Posterior vena cava (tissue), 2 donors: ENCODE measurements around the gene ANP32B. TPM values are rescaled to one million over a fixed set of nuclear protein-coding genes. Genes with fewer than 3 reads are reported as not detected.

Source experiments
- DNase-seq: peaks from one replicate; pipeline ENCODE4 v3.0.0-alpha.2; 2020; ENCODE audit warnings: low spot score
- intact Hi-C, 2 donors: fragments of 100-400 bp; cut with DNase I; formaldehyde crosslinking; loops; one replicate each; pipeline versions ENCODE4 v1.14.1 to v1.14.2; 2022 to 2023
- total RNA-seq, 2 donors: library from RNA; stranded (reverse); fragmentation: NEBNext Ultra II Directional; extraction: Animal tissue kit (Norgen Biotek cat#: 25700); gene quantifications; one replicate each; pipeline ENCODE4 v1.2.1, GENCODE V29; 2021
- donor health status: DM: yes; HTN: yes; CAD: no.
- donor health status: DM: yes; HTN: yes; CAD: no.

The ANP32B gene
- total RNA-seq, 2 donors from 2014 or later = 95.8 to 98.0 TPM

DNA sequence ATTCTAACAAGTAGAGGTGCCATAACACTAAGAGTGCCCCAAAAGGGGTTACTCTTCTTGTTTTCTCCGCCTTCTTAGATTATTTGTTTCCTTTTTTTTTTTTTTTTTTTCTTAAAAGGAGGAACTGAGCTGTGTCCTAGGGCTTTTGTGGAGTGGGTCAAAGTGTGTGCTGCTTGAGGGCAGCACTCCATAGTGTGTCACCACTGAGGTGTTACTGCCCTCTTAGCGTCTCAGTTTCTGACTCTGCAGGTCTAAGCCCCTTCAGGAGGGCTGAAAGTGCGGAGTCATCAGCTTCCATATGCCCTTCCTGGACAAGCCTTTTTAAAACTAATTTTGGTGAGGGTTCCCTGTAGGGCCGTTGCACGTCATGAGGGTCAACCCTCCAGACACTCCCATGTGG, 60.8 kb downstream of the ANP32B start:
- DNase-seq = no peak
- intact Hi-C loops = no loop called here

GRCh38 chr9:98045234-98046179, 62.4 kb downstream of the ANP32B start:
- intact Hi-C loops = no loop called here
- DNase-seq = no peak

DNA sequence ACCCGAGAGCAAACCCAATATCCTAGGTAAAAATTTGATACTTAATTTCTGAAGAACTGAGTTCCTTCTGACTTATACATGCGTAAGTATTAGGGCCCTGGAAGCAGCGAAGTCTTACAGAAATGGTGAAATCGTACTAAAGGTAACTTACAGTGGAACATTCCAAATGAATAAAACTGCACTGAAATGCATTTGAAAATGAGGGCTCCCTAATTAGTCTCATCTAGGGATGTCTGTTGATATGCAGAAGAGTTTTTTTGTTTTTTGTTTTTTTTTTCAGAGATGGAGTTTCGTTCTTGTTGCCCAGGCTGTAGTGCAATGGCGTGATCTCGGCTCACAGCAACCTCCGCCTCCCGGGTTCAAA, 63.0 kb downstream of the ANP32B start:
- intact Hi-C loops = no loop called here
- DNase-seq = no peak

DNA sequence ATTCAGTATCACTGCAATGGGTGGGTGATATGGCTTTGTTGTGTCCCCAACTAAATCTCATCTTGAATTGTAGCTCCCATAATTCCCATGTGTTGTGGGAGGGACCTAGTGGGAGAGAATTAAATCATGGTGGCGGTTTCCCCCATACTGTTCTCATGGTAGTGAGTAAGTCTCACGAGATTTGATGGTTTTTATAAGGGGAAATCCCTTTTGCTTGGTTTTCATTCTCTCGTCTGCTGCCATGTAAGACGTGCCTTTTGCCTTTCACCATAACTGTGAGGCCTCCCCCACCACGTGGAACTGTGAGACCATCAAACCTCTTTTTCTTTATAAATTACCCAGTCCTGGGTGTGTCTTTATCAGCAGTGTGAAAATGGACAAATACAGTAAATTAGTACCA, 63.9 kb downstream of the ANP32B start:
- intact Hi-C loops = no loop called here
- DNase-seq = no peak

GRCh38 chr9:98049288-98050072, 66.3 kb downstream of the ANP32B start:
- DNase-seq = no peak

GRCh38 chr9:98050351-98050750, 67.2 kb downstream of the ANP32B start:
- intact Hi-C loops = loop anchor here in 1 of 2 donors (10.0 kb wide), 1 partner anchor 66 kb away; the partner anchor contains the start of gene ANP32B
- DNase-seq = no peak

More at GRCh38 chr9:98049288-98050072, 66.3 kb downstream of the ANP32B start:
- intact Hi-C loops = loop anchor here in 1 of 2 donors (10.0 kb wide), 1 partner anchor 65 kb away; the partner anchor contains the start of gene ANP32B

DNA sequence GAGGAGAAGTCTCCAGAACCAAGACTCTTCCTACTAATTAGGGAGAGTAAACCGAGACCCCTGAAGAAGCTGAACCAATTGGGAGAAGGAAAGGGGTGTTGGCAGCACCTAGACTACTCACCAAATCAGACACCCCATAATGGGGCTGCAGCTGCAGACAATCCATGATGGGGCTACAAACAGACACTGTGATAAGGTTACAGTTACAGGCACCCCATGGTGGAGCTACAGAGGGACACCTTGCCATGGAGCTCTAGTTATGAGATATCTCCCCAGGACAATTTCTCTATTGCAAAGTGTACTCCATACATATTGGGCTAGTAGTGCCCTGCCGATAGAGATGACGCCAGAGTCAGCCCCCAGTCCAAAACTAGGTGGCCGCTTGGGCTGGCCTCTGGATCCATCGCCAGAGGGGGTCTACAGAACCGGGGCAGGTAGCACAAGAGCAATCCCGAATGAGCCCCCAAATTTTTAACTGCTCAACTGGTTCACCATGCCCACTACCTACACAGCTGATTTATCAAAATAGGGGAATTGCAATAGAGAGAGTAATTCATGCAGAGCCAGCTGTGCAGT, 71.3 kb downstream of the ANP32B start:
- intact Hi-C loops = loop anchor here in 1 of 2 donors (10.0 kb wide), 1 partner anchor 70 kb away; the partner anchor contains the start of gene ANP32B
- DNase-seq = no peak

DNA sequence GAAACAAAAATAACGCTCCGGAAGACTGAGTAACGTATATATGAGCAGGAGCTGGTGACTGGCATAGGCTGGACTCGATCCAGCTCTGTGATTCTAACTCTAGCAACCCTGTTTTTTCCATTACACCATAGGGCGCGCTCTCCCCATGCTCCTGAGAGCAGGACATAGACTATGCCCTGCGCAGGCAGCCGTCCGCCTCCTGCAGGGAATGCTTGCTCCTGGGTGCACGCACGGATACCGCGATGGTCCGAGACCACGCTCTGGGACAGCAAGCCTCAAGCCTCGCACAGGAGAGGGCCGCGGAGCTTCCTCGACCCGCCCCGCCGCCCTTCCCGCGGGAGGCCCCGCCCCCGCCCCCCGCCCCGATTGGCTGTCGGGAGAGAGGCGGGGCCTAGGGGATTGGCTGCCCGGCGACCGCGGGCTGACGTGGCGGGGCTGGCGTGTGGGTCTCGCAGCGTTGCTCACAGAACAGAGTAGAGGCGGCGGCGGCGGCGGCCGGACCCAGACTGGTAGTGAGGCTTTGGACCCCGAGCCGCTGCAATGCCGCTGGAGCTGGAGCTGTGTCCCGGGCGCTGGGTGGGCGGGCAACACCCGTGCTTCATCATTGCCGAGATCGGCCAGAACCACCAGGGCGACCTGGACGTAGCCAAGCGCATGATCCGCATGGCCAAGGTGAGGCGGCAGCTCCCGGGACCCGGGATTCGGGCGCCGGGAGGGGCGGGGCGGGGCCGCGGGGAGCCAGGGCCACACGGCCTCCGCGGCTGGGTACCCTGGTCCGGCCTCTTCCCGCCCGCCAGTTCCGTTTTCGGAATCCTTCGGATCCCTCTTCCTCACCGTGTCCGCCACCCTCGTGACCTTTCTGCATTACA, 73.4 kb downstream of the ANP32B start, which contains the start of gene NANS:
Gene NANS, plus strand, starts transcription at position 464 of the 869 bp plus-strand sequence. Its CDS starts 77 bp downstream, at position 541.
- intact Hi-C loops = loop anchor here in 1 of 2 donors (10.0 kb wide), 1 partner anchor 72 kb away; the partner anchor contains the start of gene ANP32B
- peak; percentile 98 for DNase-seq

GRCh38 chr9:98057138-98057799, 74.1 kb downstream of the ANP32B start:
- no peak for DNase-seq
- intact Hi-C loops = loop anchor here in 1 of 2 donors (10.0 kb wide), 1 partner anchor 72 kb away; the partner anchor contains the start of gene ANP32B

DNA sequence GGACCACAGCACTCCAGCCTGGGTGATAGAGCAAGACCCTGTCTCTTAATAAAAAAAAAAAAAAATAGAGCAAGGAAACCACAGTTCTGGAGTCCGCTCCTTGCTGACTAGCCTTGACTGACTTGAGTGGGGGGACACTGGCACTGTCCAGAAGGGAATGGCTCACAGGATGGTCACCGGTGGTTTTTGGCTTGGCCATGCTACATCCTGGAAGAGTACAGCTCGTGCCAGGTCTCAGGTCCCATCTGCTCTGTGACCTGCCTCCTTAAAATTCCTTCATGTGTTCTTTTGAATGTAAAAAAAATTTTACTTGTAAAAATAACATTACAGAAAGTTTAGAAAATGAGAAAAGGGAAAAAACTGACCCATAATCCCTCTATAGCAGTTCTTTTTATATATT, 79.0 kb downstream of the ANP32B start:
- intact Hi-C loops = loop anchor here in 1 of 2 donors (10.0 kb wide), 1 partner anchor 193 kb away; the partner anchor contains the start of gene TBC1D2
- no peak for DNase-seq

- intact Hi-C loops = loop anchor here in 1 of 2 donors (10.0 kb wide), 1 partner anchor 190 kb away; the partner anchor contains the start of gene TBC1D2
- no peak for DNase-seq
Measured at GRCh38 chr9:98064623-98065392, 81.7 kb downstream of the ANP32B start.

Other genes with a start within 250 kb of the ANP32B start
- not detected for gene FOXE1, start 130.1 kb upstream of the ANP32B start, total RNA-seq
- 1 to 10 TPM; 7.0 to 8.7 TPM for gene TRMO, start 60.8 kb upstream of the ANP32B start, total RNA-seq
- gene HEMGN, start 45.2 kb upstream of the ANP32B start, total RNA-seq = under 1 TPM; 0.33 to 0.83 TPM
- 10 to 100 TPM; 25.5 to 31.9 TPM for gene NANS, start 73.4 kb downstream of the ANP32B start, total RNA-seq
- gene TRIM14, start 135.9 kb downstream of the ANP32B start, total RNA-seq = 10 to 100 TPM in 1 of 2 donors, 1 to 10 TPM in 1; 4.9 to 11.8 TPM
- 1 to 10 TPM in 1 of 2 donors, under 1 TPM in 1; 0.95 to 1.2 TPM for gene CORO2A, start 209.3 kb downstream of the ANP32B start, total RNA-seq